ENCODE data around the gene PXT1. TPM values are rescaled to one million over a fixed set of nuclear protein-coding genes. Genes with fewer than 3 reads are reported as not detected.
"Not testable (repeated sequence)": the region's sequence is repeated elsewhere in the genome, so short reads cannot be mapped to it uniquely, and the experiment has no call there.

The PXT1 gene
- total RNA-seq, 1 donor from 2014 or later, result not detected

DNA sequence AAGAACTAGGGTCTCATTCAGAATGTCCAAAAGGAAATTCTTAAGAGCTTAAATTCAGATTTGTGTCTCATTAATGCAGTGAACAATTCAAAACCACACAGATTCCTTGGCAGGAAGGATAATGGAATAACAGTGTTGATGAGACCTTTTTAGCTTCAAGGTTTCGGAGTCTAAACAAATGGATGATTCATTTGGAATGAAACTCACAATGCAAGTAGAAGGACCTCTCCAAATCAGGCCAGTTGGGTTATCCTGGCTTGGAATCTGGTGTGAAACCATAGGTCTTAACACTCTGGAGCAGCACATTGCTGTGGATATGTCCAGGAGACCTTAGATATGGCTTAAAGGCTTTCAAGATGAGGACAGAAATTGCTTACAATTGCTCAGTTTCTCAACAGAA lies 45.0 kb upstream of the PXT1 start:
- ATAC-seq (no peak), DNase-seq (no peak)
- intact Hi-C loops (cut with DNase I), result no loop called here
- Histone ChIP-seq H3K27me3 (ENCODE audit: low read depth) (no peaks in the 10 kb centered on the region), H3K27ac (no peak overlapping the region), H3K9me3 (no peaks in the 10 kb centered on the region), H3K36me3 (peaks cover 70% of the 10 kb centered on the region), H3K4me3 (no peak overlapping the region), H3K4me1 (no peaks in the 10 kb centered on the region)
- no peak for TF ChIP-seq CTCF (IDR thresholded peaks at IDR 0.05)

GRCh38 chr6:36484736-36485135 lies 42.1 kb upstream of the PXT1 start:
- TF ChIP-seq CTCF (IDR thresholded peaks at IDR 0.05), result no peak
- H3K4me3 ChIP-seq, result no peak overlapping the region
- intact Hi-C loops (cut with DNase I), result no loop called here
- H3K27ac ChIP-seq, result no peak overlapping the region
- DNase-seq, result no peak
- no peak for ATAC-seq
- H3K4me1 ChIP-seq, result no peaks in the 10 kb centered on the region
- no peaks in the 10 kb centered on the region for H3K27me3 ChIP-seq (ENCODE audit: low read depth)
- H3K9me3 ChIP-seq, result no peaks in the 10 kb centered on the region
- H3K36me3 ChIP-seq, result peaks cover 88% of the 10 kb centered on the region

- intact Hi-C loops (cut with DNase I); ATAC-seq: not testable (repeated sequence)
Observed at GRCh38 chr6:36483326-36483725, 40.7 kb upstream of the PXT1 start.

GRCh38 chr6:36479256-36479655 lies 36.6 kb upstream of the PXT1 start:
- no peak overlapping the region for H3K27ac ChIP-seq
- no peak for ATAC-seq
- no peaks in the 10 kb centered on the region for H3K4me1 ChIP-seq
- DNase-seq, result no peak
- no peaks in the 10 kb centered on the region for H3K9me3 ChIP-seq
- H3K36me3 ChIP-seq, result peaks cover 58% of the 10 kb centered on the region
- H3K27me3 ChIP-seq (ENCODE audit: low read depth), result no peaks in the 10 kb centered on the region
- intact Hi-C loops (cut with DNase I), result no loop called here
- no peak for TF ChIP-seq CTCF (IDR thresholded peaks at IDR 0.05)
- H3K4me3 ChIP-seq, result no peak overlapping the region

More at GRCh38 chr6:36483326-36483725, 40.7 kb upstream of the PXT1 start:
- H3K4me1 ChIP-seq; H3K27ac ChIP-seq; DNase-seq; H3K4me3 ChIP-seq; H3K9me3 ChIP-seq; H3K27me3 ChIP-seq (ENCODE audit: low read depth): not testable (repeated sequence)
- H3K36me3 ChIP-seq, result peaks cover 86% of the 10 kb centered on the region

DNA sequence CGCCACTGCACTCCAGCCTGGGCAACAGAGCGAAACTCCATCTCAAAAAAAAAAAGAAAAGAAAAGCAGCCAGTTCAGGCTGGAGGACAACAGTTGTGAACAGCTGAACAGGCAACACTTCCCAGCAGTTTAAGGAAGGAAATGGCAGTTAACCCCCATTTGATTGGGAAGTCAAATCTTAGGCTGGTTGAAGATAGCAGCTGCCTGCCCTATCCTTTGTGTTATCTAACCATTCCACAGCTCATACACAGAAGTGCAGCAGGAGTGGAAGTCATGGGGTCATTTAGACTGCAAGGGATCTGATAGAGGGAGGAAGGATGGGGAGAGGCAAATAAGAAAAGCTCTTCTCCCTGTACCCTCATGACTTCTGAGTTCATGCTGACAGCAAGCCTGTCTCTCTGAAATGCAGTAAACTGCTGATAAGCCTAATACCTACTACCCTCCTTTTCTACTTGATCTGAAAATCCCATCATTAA lies 35.4 kb upstream of the PXT1 start:
- H3K9me3 ChIP-seq, result no peaks in the 10 kb centered on the region
- intact Hi-C loops (cut with DNase I), result no loop called here
- no peak for TF ChIP-seq CTCF (IDR thresholded peaks at IDR 0.05)
- peaks cover 52% of the 10 kb centered on the region for H3K36me3 ChIP-seq
- no peak overlapping the region for H3K4me3 ChIP-seq
- H3K27me3 ChIP-seq (ENCODE audit: low read depth), result no peaks in the 10 kb centered on the region
- no peak overlapping the region for H3K27ac ChIP-seq
- H3K4me1 ChIP-seq, result no peaks in the 10 kb centered on the region
- ATAC-seq (no peak), DNase-seq (no peak)

- intact Hi-C loops (cut with DNase I), result no loop called here
- Histone ChIP-seq H3K27me3 (ENCODE audit: low read depth) (no peaks in the 10 kb centered on the region), H3K4me1 (no peaks in the 10 kb centered on the region), H3K27ac (no peak overlapping the region), H3K9me3 (no peaks in the 10 kb centered on the region), H3K36me3 (peaks cover 41% of the 10 kb centered on the region), H3K4me3 (no peak overlapping the region)
- no peak for TF ChIP-seq CTCF (IDR thresholded peaks at IDR 0.05)
- DNase-seq (no peak), ATAC-seq (no peak)
Observed at GRCh38 chr6:36469946-36470345, 27.3 kb upstream of the PXT1 start.

All from lower lobe of right lung (tissue), 2 donors.